PC-9 (cell line): ENCODE measurements around the gene GLO1. TPM values are rescaled to one million over a fixed set of nuclear protein-coding genes. Genes with fewer than 3 reads are reported as not detected.

Experiments
- BruUV-seq: library from RNA; stranded (reverse); fragments of 400-500 nt; replicated peaks from 2 replicates; lab custom pipeline; 2021; lab: Mats Ljungman, UMichigan
- CTCF ChIA-PET: fragments of 300-600 bp; sonication (Branson Sonifier 250); formaldehyde crosslinking; loops from one replicate; lab custom pipeline; 2022; ENCODE audit warnings: antibody characterized with exemption; lab: Charles Lee
- POLR2A ChIA-PET: fragments of 300-600 bp; sonication (Branson Sonifier 250); formaldehyde crosslinking; loops from one replicate; lab custom pipeline; 2022; ENCODE audit warnings: antibody characterized with exemption; ENCODE audit not compliant: unreplicated experiment; lab: Charles Lee
- DNase-seq, 2 experiments: peaks; one replicate each; pipeline versions ENCODE4 v3.0.0 to v3.0.0-alpha.2; 2015 to 2022; ENCODE audit warnings: mixed read lengths in 1 of 2
- H2AFZ ChIP-seq: fragments of 200-600 bp; sonication (generic); 2 replicates; pipeline ENCODE4 v1.8.1; 2017; ENCODE audit warnings: antibody characterized with exemption
- H3F3A ChIP-seq: fragments of 200-600 bp; sonication (generic); 2 replicates; pipeline ENCODE4 v1.8.1; 2017; ENCODE audit warnings: antibody characterized with exemption, mild to moderate bottlenecking, low read depth; ENCODE audit not compliant: insufficient read depth
- H3K27ac ChIP-seq: fragments of 200-600 bp; sonication (generic); 2 replicates; pipeline ENCODE4 v1.6.1; 2016; ENCODE audit warnings: mixed run types
- H3K27me3 ChIP-seq: fragments of 200-600 bp; sonication (generic); 2 replicates; pipeline ENCODE4 v1.6.1; 2016; ENCODE audit warnings: low read depth, mixed run types; ENCODE audit not compliant: insufficient read depth
- H3K36me3 ChIP-seq: fragments of 200-600 bp; sonication (generic); 2 replicates; pipeline ENCODE4 v1.6.1; 2016; ENCODE audit warnings: low read depth, mixed run types
- H3K4me1 ChIP-seq: fragments of 200-600 bp; sonication (generic); replicated peaks from 2 replicates; pipeline ENCODE4 v1.6.1; 2016; ENCODE audit warnings: mixed run types; ENCODE audit not compliant: insufficient read depth
- H3K4me2 ChIP-seq: fragments of 200-600 bp; sonication (generic); 2 replicates; pipeline ENCODE4 v1.6.1; 2017; ENCODE audit warnings: mixed run types
- H3K4me3 ChIP-seq: fragments of 200-600 bp; sonication (generic); 2 replicates; pipeline ENCODE4 v1.6.1; 2016; ENCODE audit warnings: mixed run types
- H3K79me2 ChIP-seq: fragments of 200-600 bp; sonication (generic); 2 replicates; pipeline ENCODE4 v1.6.1; 2017; ENCODE audit warnings: low read depth, mixed run types
- H3K9me2 ChIP-seq: fragments of 200-600 bp; sonication (generic); 2 replicates; pipeline ENCODE4 v1.8.1; 2017; ENCODE audit warnings: mild to moderate bottlenecking; ENCODE audit not compliant: insufficient read depth
- H3K9me3 ChIP-seq: fragments of 200-600 bp; sonication (generic); 2 replicates; pipeline ENCODE4 v1.8.1; 2016; ENCODE audit warnings: low read depth; ENCODE audit not compliant: insufficient read depth
- H4K20me1 ChIP-seq: fragments of 200-600 bp; sonication (generic); 2 replicates; pipeline ENCODE4 v1.8.1; 2017; ENCODE audit not compliant: insufficient read depth
- EZH2 ChIP-seq: fragments of 200-600 bp; sonication (generic); IDR thresholded peaks from 2 replicates; pipeline ENCODE4 v1.8.0; 2017; ENCODE audit warnings: antibody characterized with exemption, low read depth
- intact Hi-C: fragments of 100-400 bp; cut with micrococcal nuclease; formaldehyde crosslinking; loops from one replicate; pipeline ENCODE4 v1.10.0; 2022; ENCODE audit not compliant: unreplicated experiment
- total RNA-seq: library from RNA; stranded (reverse); gene quantifications from 2 replicates; pipeline ENCODE4 v1.2.3, GENCODE V29; 2021
- TF ChIP-seq, protein P1 (sequence below): fragments of 200-600 bp; sonication (generic); conservative IDR thresholded peaks from 2 replicates; pipeline ENCODE4 v1.6.1; 2017; ENCODE audit warnings: mixed run types, antibody characterized with exemption, mild to moderate bottlenecking, moderate library complexity

The GLO1 gene
- total RNA-seq, 1 experiment from 2014 or later, result 118 TPM

DNA sequence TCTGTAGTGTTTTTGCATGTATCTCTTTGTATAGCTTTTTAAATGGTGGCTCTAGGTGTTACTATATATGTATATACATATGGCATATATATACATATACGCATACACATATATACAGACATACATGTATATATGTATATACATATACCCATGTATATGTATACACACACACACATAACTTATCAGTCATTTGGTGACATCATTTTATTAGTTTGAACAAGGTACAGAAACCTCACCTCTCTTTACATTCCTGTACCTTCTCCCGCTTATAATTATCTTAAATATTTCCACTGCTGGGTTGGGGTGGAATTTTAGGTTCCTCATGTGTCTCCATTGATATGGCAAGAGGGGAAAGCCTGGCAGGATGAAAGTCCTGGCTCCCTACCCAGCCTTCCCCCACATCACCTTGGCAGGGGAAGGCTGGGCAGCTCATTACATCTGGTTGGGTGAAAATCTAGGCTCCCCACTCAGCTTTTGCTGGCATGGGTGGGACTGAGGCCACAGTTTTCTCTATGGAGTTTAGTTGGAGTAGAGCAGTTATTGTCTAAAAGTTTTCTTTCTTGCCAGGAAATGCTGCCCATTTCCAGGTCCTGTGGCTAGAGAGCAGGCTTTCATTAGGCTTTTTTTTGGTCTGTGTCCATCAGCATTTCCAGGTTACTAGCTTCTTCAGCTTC is 7.6 kb downstream of the GLO1 start:
- H3K4me1 ChIP-seq, result no peaks in the 10 kb centered on the region
- POLR2A ChIA-PET, result interaction anchor here (0.6 kb wide), 1 partner anchor 17 kb away, joined by 6 read pairs; no protein-coding TSS in a partner anchor
- H4K20me1 ChIP-seq, result peaks cover 27% of the 10 kb centered on the region
- H3K27me3 ChIP-seq, result no peaks in the 10 kb centered on the region
- BruUV-seq, result no TSS peak
- intact Hi-C loops, result no loop called here
- H3K79me2 ChIP-seq, result peaks cover 89% of the 10 kb centered on the region
- CTCF ChIA-PET, result no interaction called here
- H3K4me3 ChIP-seq, result no peak overlapping the region
- H2AFZ ChIP-seq, result no peak overlapping the region
- DNase-seq, result no peak
- no peaks in the 10 kb centered on the region for H3K9me3 ChIP-seq
- TF ChIP-seq, protein P1, sequence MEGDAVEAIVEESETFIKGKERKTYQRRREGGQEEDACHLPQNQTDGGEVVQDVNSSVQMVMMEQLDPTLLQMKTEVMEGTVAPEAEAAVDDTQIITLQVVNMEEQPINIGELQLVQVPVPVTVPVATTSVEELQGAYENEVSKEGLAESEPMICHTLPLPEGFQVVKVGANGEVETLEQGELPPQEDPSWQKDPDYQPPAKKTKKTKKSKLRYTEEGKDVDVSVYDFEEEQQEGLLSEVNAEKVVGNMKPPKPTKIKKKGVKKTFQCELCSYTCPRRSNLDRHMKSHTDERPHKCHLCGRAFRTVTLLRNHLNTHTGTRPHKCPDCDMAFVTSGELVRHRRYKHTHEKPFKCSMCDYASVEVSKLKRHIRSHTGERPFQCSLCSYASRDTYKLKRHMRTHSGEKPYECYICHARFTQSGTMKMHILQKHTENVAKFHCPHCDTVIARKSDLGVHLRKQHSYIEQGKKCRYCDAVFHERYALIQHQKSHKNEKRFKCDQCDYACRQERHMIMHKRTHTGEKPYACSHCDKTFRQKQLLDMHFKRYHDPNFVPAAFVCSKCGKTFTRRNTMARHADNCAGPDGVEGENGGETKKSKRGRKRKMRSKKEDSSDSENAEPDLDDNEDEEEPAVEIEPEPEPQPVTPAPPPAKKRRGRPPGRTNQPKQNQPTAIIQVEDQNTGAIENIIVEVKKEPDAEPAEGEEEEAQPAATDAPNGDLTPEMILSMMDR, result no peak
- TF ChIP-seq EZH2, result no peak
- H3K27ac ChIP-seq, result no peak overlapping the region
- H3K4me2 ChIP-seq, result no peak overlapping the region
- H3K36me3 ChIP-seq, result peaks cover 19% of the 10 kb centered on the region; the same call in 1 of the 2 replicates
- H3K9me2 ChIP-seq, result no peaks in the 10 kb centered on the region
- H3F3A ChIP-seq, result no peaks in the 10 kb centered on the region

- Histone ChIP-seq H2AFZ (no peak overlapping the region), H3K27ac (no peak overlapping the region), H4K20me1 (peaks cover 29% of the 10 kb centered on the region), H3K4me3 (no peak overlapping the region), H3K27me3 (no peaks in the 10 kb centered on the region), H3K4me2 (no peak overlapping the region), H3K9me2 (no peaks in the 10 kb centered on the region), H3F3A (no peaks in the 10 kb centered on the region), H3K79me2 (peaks cover 57% of the 10 kb centered on the region), H3K36me3 (peaks cover 17% of the 10 kb centered on the region; the same call in 1 of the 2 replicates), H3K9me3 (no peaks in the 10 kb centered on the region), H3K4me1 (no peaks in the 10 kb centered on the region)
- ChIA-PET POLR2A (no interaction called here), CTCF (no interaction called here)
- intact Hi-C loops, result no loop called here
- DNase-seq, result no peak
- BruUV-seq, result no TSS peak
- TF ChIP-seq, protein P1, result no peak
- no peak for TF ChIP-seq EZH2
Observed at GRCh38 chr6:38688579-38689087, 14.3 kb downstream of the GLO1 start.

GRCh38 chr6:38687549-38687948 is 15.4 kb downstream of the GLO1 start:
- Histone ChIP-seq H3K36me3 (peaks cover 22% of the 10 kb centered on the region; the same call in 1 of the 2 replicates), H4K20me1 (peaks cover 29% of the 10 kb centered on the region), H3K4me1 (no peaks in the 10 kb centered on the region), H2AFZ (no peak overlapping the region), H3K27ac (no peak overlapping the region), H3K27me3 (no peaks in the 10 kb centered on the region), H3K4me2 (no peak overlapping the region), H3F3A (no peaks in the 10 kb centered on the region), H3K79me2 (peaks cover 49% of the 10 kb centered on the region), H3K9me2 (no peaks in the 10 kb centered on the region), H3K9me3 (no peaks in the 10 kb centered on the region), H3K4me3 (no peak overlapping the region)
- ChIA-PET CTCF (no interaction called here), POLR2A (no interaction called here)
- intact Hi-C loops, result no loop called here
- DNase-seq, result no peak
- no peak for TF ChIP-seq EZH2
- TF ChIP-seq, protein P1, result no peak
- BruUV-seq, result no TSS peak
